HG02981 (cell line): ENCODE measurements around the gene AKR1C4.

Experiments
- ATAC-seq: cut with Tn5 transposase; IDR thresholded peaks from one replicate; pipeline ENCODE4 v1.9.1; 2021; ENCODE audit warnings: mild to moderate bottlenecking, moderate library complexity; ENCODE audit not compliant: unreplicated experiment

AKR1C4 gene

DNA sequence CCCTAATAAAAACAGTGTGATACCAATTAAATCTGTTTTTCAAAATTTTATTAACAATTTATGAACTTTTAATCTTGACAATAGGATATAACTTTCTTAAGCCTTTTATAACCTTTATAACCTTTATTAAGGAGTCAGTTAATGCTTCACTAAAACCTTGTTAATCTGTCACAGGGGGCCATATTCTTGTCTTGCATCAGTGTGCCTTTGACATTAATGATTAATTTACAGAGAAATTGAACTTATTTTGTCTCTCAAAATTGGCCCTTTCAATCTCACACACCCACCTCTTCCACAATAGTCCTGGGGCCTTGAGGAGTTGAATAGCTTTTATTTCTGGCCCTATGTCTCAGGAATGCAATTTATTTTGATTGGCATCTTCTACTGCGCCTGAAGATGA, 68.5 kb downstream of the AKR1C4 start:
- ATAC-seq = no peak

- ATAC-seq = no peak
Measured at GRCh38 chr10:5266351-5266750, 69.7 kb downstream of the AKR1C4 start.

DNA sequence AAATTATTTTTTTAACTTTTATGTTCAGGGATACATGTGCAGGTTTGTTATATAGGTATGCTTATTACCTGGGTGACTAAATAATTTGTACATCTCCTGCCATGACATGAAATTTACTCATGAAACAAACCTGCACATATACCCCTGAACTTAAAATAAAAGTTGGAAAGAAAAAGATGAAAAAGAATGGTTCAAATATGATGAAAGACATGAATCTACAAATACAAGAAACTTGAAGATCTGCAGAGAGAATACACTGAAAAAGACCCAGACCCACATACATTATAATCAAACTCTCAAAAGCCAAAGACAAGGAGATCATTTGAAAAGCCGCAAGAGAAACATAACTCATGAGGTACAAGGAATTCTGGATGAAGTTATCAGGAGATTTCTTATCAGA, 70.2 kb downstream of the AKR1C4 start:
- ATAC-seq = no peak

DNA sequence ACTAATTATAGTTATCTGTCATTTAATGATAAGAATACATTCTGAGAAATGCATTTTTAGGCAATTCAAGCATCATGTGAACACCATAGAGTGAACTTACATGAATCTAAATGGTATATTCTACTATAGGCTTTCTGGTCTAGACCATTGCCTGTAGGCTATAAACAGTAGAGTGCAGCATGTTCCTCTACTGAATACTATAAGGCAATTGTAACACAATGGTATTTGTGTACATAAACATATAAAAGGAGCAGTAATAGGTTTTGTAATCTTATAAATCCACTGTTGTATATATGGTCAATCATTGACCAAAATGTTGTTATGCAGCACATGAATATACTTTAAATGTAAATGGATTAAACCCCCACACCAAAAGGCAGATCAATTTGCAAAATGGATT, 71.6 kb downstream of the AKR1C4 start:
- ATAC-seq = no peak
